ENCODE results near the gene BCL2L14. TPM values are rescaled to one million over a fixed set of nuclear protein-coding genes. Genes with fewer than 3 reads are reported as not detected.

BCL2L14 gene
- total RNA-seq, 1 experiment from 2014 or later: not detected

DNA sequence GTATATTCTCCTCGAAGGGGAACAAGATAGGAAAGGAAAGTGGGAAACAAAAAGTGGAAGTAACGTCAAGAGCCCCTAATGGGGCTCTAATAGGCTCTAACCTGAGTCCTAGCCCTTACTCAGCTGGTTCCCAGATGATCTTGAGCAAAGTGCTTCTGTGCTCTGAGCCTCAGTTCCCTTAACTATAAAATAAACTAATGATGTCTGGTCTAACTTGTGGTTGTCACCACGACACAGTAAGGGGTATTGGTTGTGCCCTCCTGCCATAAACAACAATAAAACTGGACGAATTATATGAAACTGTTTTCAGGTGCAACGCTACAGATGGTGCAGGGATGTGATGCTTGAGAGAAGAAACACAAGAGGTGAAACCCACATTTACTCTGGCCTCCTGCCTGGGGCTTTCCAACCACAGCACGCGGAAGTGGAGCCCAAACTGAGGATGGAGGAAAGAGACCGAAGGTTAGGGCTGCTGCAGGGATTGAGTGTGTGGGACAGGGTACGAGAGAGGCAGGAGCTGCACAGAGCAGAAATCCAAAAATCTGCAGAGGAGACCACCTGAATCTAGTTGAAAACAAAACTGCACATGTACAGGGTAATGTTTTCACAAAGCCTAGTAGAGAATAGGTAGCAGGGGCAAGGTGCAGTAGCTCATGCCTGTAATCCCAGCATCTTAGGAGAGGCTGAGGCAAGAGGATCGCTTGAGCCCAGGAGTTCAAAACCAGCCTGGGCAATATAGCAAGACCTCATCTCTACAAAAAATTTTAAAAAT is 45.6 kb upstream of the BCL2L14 start:
- H3K4me1 ChIP-seq (ENCODE audit: insufficient read depth, low read length, poor library complexity, severe bottlenecking): no peaks in the 10 kb centered on the region
- CTCF ChIA-PET: no interaction called here
- intact Hi-C loops (cut with micrococcal nuclease; ENCODE audit: unreplicated experiment): no loop called here
- no peak for TF ChIP-seq EZH2 (IDR thresholded peaks at IDR 0.05; ENCODE audit: borderline replicate concordance, low read depth, low read length, poor library complexity, severe bottlenecking)
- TF ChIP-seq, protein P1, sequence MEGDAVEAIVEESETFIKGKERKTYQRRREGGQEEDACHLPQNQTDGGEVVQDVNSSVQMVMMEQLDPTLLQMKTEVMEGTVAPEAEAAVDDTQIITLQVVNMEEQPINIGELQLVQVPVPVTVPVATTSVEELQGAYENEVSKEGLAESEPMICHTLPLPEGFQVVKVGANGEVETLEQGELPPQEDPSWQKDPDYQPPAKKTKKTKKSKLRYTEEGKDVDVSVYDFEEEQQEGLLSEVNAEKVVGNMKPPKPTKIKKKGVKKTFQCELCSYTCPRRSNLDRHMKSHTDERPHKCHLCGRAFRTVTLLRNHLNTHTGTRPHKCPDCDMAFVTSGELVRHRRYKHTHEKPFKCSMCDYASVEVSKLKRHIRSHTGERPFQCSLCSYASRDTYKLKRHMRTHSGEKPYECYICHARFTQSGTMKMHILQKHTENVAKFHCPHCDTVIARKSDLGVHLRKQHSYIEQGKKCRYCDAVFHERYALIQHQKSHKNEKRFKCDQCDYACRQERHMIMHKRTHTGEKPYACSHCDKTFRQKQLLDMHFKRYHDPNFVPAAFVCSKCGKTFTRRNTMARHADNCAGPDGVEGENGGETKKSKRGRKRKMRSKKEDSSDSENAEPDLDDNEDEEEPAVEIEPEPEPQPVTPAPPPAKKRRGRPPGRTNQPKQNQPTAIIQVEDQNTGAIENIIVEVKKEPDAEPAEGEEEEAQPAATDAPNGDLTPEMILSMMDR (conservative IDR thresholded peaks at IDR 0.05; ENCODE audit: low read depth, low read length): no peak
- H3K27me3 ChIP-seq (replicated peaks; ENCODE audit: insufficient read depth, low read depth, low read length, poor library complexity): no peaks in the 10 kb centered on the region
- no peak for DNase-seq (ENCODE audit: low spot score)
- H3K4me3 ChIP-seq (ENCODE audit: low read depth, low read length, poor library complexity, severe bottlenecking): no peak overlapping the region
- H3K27ac ChIP-seq (ENCODE audit: low read depth, low read length, poor library complexity, severe bottlenecking): no peak overlapping the region
- H3K9me3 ChIP-seq (ENCODE audit: low read depth, low read length, poor library complexity, severe bottlenecking): no peaks in the 10 kb centered on the region
- no TSS peak for BruUV-seq (replicated peaks)
- POLR2A ChIA-PET (ENCODE audit: low non-redundant PET): no interaction called here
- H3K36me3 ChIP-seq (ENCODE audit: insufficient read depth, low read length, poor library complexity, severe bottlenecking): no peaks in the 10 kb centered on the region

DNA sequence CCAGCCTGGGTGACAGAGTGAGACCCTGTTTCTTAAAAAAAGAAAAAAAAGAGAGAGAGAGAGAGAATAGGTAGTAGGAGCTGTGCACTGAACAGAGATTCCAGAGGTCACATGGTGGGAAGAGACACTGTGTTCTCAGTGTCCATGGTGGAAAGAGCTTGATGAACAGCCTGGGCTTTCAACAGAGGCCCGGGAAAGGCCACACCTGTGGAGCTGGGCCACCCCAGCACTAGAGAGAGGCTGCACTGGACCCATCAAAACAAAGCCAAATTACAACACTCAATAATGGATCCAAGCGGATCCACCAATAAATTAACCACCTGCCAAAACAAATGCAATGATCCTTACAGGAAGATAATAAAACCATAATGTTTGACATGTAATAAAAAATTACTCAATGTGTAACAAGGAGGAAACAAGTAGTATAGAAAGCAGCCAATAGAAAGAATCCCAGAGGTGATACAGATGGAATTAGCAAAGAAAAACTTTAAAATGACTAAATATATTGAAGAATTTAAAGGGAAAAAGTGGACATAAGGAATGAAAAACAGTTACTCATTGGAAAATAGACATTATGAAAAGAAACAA is 44.8 kb upstream of the BCL2L14 start:
- no TSS peak for BruUV-seq (replicated peaks)
- DNase-seq (ENCODE audit: low spot score): no peak
- Histone ChIP-seq H3K27me3 (replicated peaks; ENCODE audit: insufficient read depth, low read depth, low read length, poor library complexity) (no peaks in the 10 kb centered on the region), H3K27ac (ENCODE audit: low read depth, low read length, poor library complexity, severe bottlenecking) (no peak overlapping the region), H3K4me1 (ENCODE audit: insufficient read depth, low read length, poor library complexity, severe bottlenecking) (no peaks in the 10 kb centered on the region), H3K4me3 (ENCODE audit: low read depth, low read length, poor library complexity, severe bottlenecking) (no peak overlapping the region), H3K36me3 (ENCODE audit: insufficient read depth, low read length, poor library complexity, severe bottlenecking) (no peaks in the 10 kb centered on the region), H3K9me3 (ENCODE audit: low read depth, low read length, poor library complexity, severe bottlenecking) (no peaks in the 10 kb centered on the region)
- ChIA-PET CTCF (no interaction called here), POLR2A (ENCODE audit: low non-redundant PET) (no interaction called here)
- intact Hi-C loops (cut with micrococcal nuclease; ENCODE audit: unreplicated experiment): no loop called here
- TF ChIP-seq EZH2 (IDR thresholded peaks at IDR 0.05; ENCODE audit: borderline replicate concordance, low read depth, low read length, poor library complexity, severe bottlenecking): no peak

DNA sequence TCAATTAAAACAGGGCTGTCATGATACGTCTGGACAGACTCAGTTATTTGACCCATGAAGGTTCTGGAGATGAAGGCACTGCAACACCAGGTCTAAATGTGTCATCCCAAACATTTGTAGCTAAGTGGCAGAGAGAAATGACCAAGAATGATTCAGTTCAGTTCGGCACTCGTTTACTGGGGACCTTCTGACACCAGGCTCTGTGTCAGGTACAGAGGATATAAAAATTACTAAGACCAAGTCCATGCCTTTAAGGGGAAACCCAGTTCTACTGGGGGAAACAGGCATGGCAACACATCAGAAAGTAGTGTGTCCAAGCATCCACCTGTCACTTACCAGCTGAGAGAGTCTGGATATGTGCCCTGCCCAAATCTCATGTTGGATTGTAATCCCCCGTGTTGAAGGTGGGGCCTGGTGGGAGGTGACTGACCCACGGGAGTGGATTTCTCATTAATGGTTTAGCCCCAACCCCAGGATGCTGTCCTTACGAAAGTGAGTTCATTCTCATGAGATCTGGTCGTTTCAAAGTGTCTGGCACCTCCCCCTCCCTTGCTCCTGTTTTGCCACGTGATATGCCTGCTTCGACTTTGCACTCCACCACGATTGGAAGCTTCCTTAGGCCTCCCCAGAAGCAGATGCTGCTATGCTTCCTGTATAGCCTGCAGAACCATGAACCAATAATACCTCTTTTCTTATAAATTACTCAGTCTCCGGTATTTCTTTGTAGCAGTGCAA is 41.9 kb upstream of the BCL2L14 start:
- H3K36me3 ChIP-seq (ENCODE audit: insufficient read depth, low read length, poor library complexity, severe bottlenecking): no peaks in the 10 kb centered on the region
- intact Hi-C loops (cut with micrococcal nuclease; ENCODE audit: unreplicated experiment): no loop called here
- ChIA-PET CTCF (interaction anchor here (1.3 kb wide), 1 partner anchor 447 kb away, joined by 3 read pairs; no protein-coding TSS in a partner anchor), POLR2A (ENCODE audit: low non-redundant PET) (no interaction called here)
- no peaks in the 10 kb centered on the region for H3K9me3 ChIP-seq (ENCODE audit: low read depth, low read length, poor library complexity, severe bottlenecking)
- H3K27ac ChIP-seq (ENCODE audit: low read depth, low read length, poor library complexity, severe bottlenecking): no peak overlapping the region
- no TSS peak for BruUV-seq (replicated peaks)
- H3K4me1 ChIP-seq (ENCODE audit: insufficient read depth, low read length, poor library complexity, severe bottlenecking): peaks cover 5% of the 10 kb centered on the region
- no peak for DNase-seq (ENCODE audit: low spot score)
- TF ChIP-seq EZH2 (IDR thresholded peaks at IDR 0.05; ENCODE audit: borderline replicate concordance, low read depth, low read length, poor library complexity, severe bottlenecking): no peak
- TF ChIP-seq, protein P1 (conservative IDR thresholded peaks at IDR 0.05; ENCODE audit: low read depth, low read length): no peak
- H3K27me3 ChIP-seq (replicated peaks; ENCODE audit: insufficient read depth, low read depth, low read length, poor library complexity): no peaks in the 10 kb centered on the region
- H3K4me3 ChIP-seq (ENCODE audit: low read depth, low read length, poor library complexity, severe bottlenecking): no peak overlapping the region

All from A673 (cell line).